Neural cell (in vitro differentiated cells): ENCODE data around the gene ABCA1. TPM values are rescaled to one million over a fixed set of nuclear protein-coding genes. Genes with fewer than 3 reads are reported as not detected.

Source experiments
- H2AFZ ChIP-seq: fragments of 200-600, 300-800 bp; sonication (generic), shearing (Covaris generic); 2 replicates; pipeline ENCODE4 v1.6.0; 2014; ENCODE audit warnings: low read depth, mild to moderate bottlenecking, antibody characterized with exemption, low read length, moderate library complexity
- H3F3A ChIP-seq: fragments of 200-600 bp; shearing (Covaris generic); 2 replicates; pipeline ENCODE4 v1.6.1; 2016; ENCODE audit warnings: mild to moderate bottlenecking, moderate library complexity, mixed read lengths, antibody characterized with exemption, low read length; ENCODE audit not compliant: insufficient read depth, poor library complexity, severe bottlenecking
- H3K27ac ChIP-seq: fragments of 200-600, 300-800 bp; sonication (generic), shearing (Covaris generic); 2 replicates; pipeline ENCODE4 v1.5.1; 2014; ENCODE audit warnings: mild to moderate bottlenecking, low read length, moderate library complexity
- H3K27me3 ChIP-seq: fragments of 300-800, 200-600 bp; sonication (generic), shearing (Covaris generic); 2 replicates; pipeline ENCODE4 v1.6.0; 2014; ENCODE audit warnings: mild to moderate bottlenecking, low read depth, low read length, moderate library complexity; ENCODE audit not compliant: insufficient read depth
- H3K36me3 ChIP-seq: fragments of 300-800, 200-600 bp; sonication (generic), shearing (Covaris generic); 2 replicates; pipeline ENCODE4 v1.5.1; 2014; ENCODE audit warnings: mild to moderate bottlenecking, antibody characterized with exemption, low read length, moderate library complexity; ENCODE audit not compliant: insufficient read depth
- H3K4me2 ChIP-seq: fragments of 300-800, 200-600 bp; sonication (generic), shearing (Covaris generic); 2 replicates; pipeline ENCODE4 v1.6.0; 2014; ENCODE audit warnings: mild to moderate bottlenecking, low read length
- H3K4me3 ChIP-seq: fragments of 300-800, 200-600 bp; sonication (generic), shearing (Covaris generic); 2 replicates; pipeline ENCODE4 v1.5.1; 2014; ENCODE audit warnings: mild to moderate bottlenecking, low read length, moderate library complexity
- H3K79me2 ChIP-seq: fragments of 200-600 bp; shearing (Covaris generic); replicated peaks from 2 replicates; pipeline ENCODE4 v1.6.0; 2014; ENCODE audit warnings: mild to moderate bottlenecking, low read length, moderate library complexity; ENCODE audit not compliant: insufficient read depth
- H3K9ac ChIP-seq: fragments of 300-800, 200-600 bp; sonication (generic), shearing (Covaris generic); 2 replicates; pipeline ENCODE4 v1.6.1; 2016; ENCODE audit warnings: mild to moderate bottlenecking, low read length, mixed read lengths
- H3K9me2 ChIP-seq: fragments of 200-600 bp; shearing (Covaris generic); 2 replicates; pipeline ENCODE4 v1.6.1; 2016; ENCODE audit warnings: mild to moderate bottlenecking, low read length, mixed read lengths; ENCODE audit not compliant: insufficient read depth
- H3K9me3 ChIP-seq: fragments of 200-600, 300-800 bp; sonication (generic), shearing (Covaris generic); 2 replicates; pipeline ENCODE4 v1.6.1; 2016; ENCODE audit warnings: mild to moderate bottlenecking, mixed run types, low read length, moderate library complexity, mixed read lengths
- H4K20me1 ChIP-seq: fragments of 200-600 bp; shearing (Covaris generic); 2 replicates; pipeline ENCODE4 v1.6.1; 2016; ENCODE audit warnings: mild to moderate bottlenecking, mixed run types; ENCODE audit not compliant: insufficient read depth
- EP300 ChIP-seq: fragments of 450-650 bp; conservative IDR thresholded peaks from 2 replicates; pipeline ENCODE4 v1.6.1; 2014; ENCODE audit warnings: antibody characterized with exemption, mild to moderate bottlenecking, moderate library complexity; ENCODE audit not compliant: poor library complexity, severe bottlenecking
- EZH2 ChIP-seq: fragments of 200-600, 300-800 bp; shearing (Covaris generic), sonication (generic); IDR thresholded peaks from 2 replicates; pipeline ENCODE4 v1.6.1; 2014; ENCODE audit warnings: antibody characterized with exemption, low read length, borderline replicate concordance, mild to moderate bottlenecking; ENCODE audit not compliant: insufficient read depth, poor library complexity, severe bottlenecking
- MXI1 ChIP-seq: fragments of 450-650 bp; conservative IDR thresholded peaks from 2 replicates; pipeline ENCODE4 v1.6.1; 2014; ENCODE audit warnings: antibody characterized with exemption, mild to moderate bottlenecking; ENCODE audit not compliant: poor library complexity, severe bottlenecking
- POLR2AphosphoS5 ChIP-seq: IDR thresholded peaks from 2 replicates; pipeline ENCODE4 v1.6.1; 2012
- RAD21 ChIP-seq: fragments of 450-650 bp; conservative IDR thresholded peaks from 2 replicates; pipeline ENCODE4 v1.6.1; 2014; ENCODE audit warnings: antibody characterized with exemption, mild to moderate bottlenecking, moderate library complexity
- REST ChIP-seq: IDR thresholded peaks from 2 replicates; pipeline ENCODE4 v1.6.1; 2012; ENCODE audit warnings: borderline replicate concordance
- SMC3 ChIP-seq: fragments of 450-650 bp; conservative IDR thresholded peaks from 2 replicates; pipeline ENCODE4 v1.6.1; 2014; ENCODE audit warnings: antibody characterized with exemption, mild to moderate bottlenecking, moderate library complexity; ENCODE audit not compliant: poor library complexity
- TAF1 ChIP-seq: IDR thresholded peaks from 2 replicates; pipeline ENCODE4 v1.6.1; 2012; ENCODE audit warnings: low read depth
- polyA plus RNA-seq: library from polyadenylated mRNA; depleted of rRNA; stranded (reverse); fragments of >200 nt; gene quantifications from 2 replicates; pipeline ENCODE4 v1.2.3, GENCODE V29; 2014
- TF ChIP-seq, protein P1 (sequence below): fragments of 450-650 bp; IDR thresholded peaks from 2 replicates; pipeline ENCODE4 v1.5.1; 2014; ENCODE audit warnings: antibody characterized with exemption, mild to moderate bottlenecking, moderate library complexity; ENCODE audit not compliant: poor library complexity, severe bottlenecking

Gene ABCA1
- polyA plus RNA-seq, 1 donor from 2014 or later, result 5.2 TPM

DNA sequence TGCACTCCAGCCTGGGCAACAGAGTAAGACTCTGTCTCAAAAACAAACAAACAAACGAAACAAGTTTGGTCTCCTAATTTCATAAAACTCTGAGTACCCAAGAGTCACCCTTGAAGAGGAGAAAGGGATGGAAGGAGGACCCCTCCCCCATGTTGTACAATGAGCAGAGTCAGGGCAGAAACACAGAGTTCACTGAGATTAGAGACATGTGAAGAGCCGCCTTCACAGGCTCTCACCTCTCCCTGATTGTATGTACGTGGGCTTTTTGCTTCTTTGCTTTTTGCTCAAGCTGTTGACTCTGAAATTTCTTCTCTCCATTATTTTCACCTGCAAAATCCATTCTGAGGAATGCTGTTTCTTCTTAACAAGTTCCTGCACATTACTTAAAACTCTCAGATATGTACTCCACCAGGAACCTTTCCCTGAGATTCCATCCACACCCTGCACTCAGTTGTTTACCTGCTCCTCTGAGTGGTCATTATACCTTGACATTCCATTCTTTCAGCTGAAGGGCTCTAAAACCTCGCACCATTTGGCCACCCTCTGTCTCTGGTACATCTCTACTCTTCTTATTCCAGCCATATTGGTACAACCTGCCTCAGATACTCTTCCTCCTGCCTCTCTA, 44.4 kb upstream of the ABCA1 start:
- H4K20me1 ChIP-seq, result no peaks in the 10 kb centered on the region
- H3K27ac ChIP-seq, result no peak overlapping the region
- H3K27me3 ChIP-seq, result no peaks in the 10 kb centered on the region
- no peaks in the 10 kb centered on the region for H3K9me2 ChIP-seq
- no peak overlapping the region for H3K4me3 ChIP-seq
- no peaks in the 10 kb centered on the region for H3K9me3 ChIP-seq
- no peak overlapping the region for H3K4me2 ChIP-seq
- TF ChIP-seq, protein P1, sequence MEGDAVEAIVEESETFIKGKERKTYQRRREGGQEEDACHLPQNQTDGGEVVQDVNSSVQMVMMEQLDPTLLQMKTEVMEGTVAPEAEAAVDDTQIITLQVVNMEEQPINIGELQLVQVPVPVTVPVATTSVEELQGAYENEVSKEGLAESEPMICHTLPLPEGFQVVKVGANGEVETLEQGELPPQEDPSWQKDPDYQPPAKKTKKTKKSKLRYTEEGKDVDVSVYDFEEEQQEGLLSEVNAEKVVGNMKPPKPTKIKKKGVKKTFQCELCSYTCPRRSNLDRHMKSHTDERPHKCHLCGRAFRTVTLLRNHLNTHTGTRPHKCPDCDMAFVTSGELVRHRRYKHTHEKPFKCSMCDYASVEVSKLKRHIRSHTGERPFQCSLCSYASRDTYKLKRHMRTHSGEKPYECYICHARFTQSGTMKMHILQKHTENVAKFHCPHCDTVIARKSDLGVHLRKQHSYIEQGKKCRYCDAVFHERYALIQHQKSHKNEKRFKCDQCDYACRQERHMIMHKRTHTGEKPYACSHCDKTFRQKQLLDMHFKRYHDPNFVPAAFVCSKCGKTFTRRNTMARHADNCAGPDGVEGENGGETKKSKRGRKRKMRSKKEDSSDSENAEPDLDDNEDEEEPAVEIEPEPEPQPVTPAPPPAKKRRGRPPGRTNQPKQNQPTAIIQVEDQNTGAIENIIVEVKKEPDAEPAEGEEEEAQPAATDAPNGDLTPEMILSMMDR, result no peak
- TF ChIP-seq EZH2 (no peak), TAF1 (no peak), MXI1 (no peak), POLR2AphosphoS5 (no peak), SMC3 (no peak), EP300 (no peak), REST (no peak), RAD21 (no peak)
- H3F3A ChIP-seq, result no peaks in the 10 kb centered on the region
- H3K79me2 ChIP-seq, result no peaks in the 10 kb centered on the region
- H2AFZ ChIP-seq, result no peak overlapping the region
- H3K9ac ChIP-seq, result no peak overlapping the region
- no peaks in the 10 kb centered on the region for H3K36me3 ChIP-seq

DNA sequence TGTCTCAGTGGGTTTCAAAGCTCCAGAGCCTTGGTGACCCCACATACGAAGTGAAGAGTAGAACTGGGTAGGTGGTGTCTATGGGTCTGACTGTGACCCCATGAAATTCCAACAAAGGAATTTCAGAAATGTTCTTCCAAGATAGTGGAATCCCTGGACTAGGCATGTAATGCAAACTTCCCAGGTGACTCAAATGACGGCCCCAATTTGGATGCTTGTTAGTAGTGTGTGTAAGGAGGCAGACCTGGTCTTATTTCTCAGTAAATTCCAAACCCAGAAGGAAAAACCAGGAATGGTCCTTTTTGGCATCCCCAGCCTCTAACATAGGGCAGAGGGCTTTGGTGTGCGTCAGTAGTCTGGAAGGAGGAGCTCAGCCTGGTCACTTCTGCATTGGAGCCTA, 43.6 kb upstream of the ABCA1 start:
- H4K20me1 ChIP-seq, result no peaks in the 10 kb centered on the region
- H3K9me3 ChIP-seq, result no peaks in the 10 kb centered on the region
- H2AFZ ChIP-seq, result no peak overlapping the region
- H3K27ac ChIP-seq, result no peak overlapping the region
- no peak overlapping the region for H3K4me3 ChIP-seq
- H3F3A ChIP-seq, result no peaks in the 10 kb centered on the region
- H3K9me2 ChIP-seq, result no peaks in the 10 kb centered on the region
- no peaks in the 10 kb centered on the region for H3K79me2 ChIP-seq
- TF ChIP-seq, protein P1, result no peak
- no peak for TF ChIP-seq REST
- TF ChIP-seq RAD21, result no peak
- TF ChIP-seq SMC3, result no peak
- no peak for TF ChIP-seq TAF1
- no peak for TF ChIP-seq MXI1
- no peak for TF ChIP-seq EP300
- TF ChIP-seq EZH2, result no peak
- TF ChIP-seq POLR2AphosphoS5, result no peak
- no peaks in the 10 kb centered on the region for H3K27me3 ChIP-seq
- no peaks in the 10 kb centered on the region for H3K36me3 ChIP-seq
- no peak overlapping the region for H3K9ac ChIP-seq
- H3K4me2 ChIP-seq, result no peak overlapping the region
